ENCODE measurements around the gene FAM53A. TPM values are rescaled to one million over a fixed set of nuclear protein-coding genes. Genes with fewer than 3 reads are reported as not detected.
"Not testable (repeated sequence)": the region's sequence is repeated elsewhere in the genome, so short reads cannot be mapped to it uniquely, and the experiment has no call there.

Gene FAM53A
- total RNA-seq, 2 experiments from 2014 or later: 2.0 to 2.5 TPM

DNA sequence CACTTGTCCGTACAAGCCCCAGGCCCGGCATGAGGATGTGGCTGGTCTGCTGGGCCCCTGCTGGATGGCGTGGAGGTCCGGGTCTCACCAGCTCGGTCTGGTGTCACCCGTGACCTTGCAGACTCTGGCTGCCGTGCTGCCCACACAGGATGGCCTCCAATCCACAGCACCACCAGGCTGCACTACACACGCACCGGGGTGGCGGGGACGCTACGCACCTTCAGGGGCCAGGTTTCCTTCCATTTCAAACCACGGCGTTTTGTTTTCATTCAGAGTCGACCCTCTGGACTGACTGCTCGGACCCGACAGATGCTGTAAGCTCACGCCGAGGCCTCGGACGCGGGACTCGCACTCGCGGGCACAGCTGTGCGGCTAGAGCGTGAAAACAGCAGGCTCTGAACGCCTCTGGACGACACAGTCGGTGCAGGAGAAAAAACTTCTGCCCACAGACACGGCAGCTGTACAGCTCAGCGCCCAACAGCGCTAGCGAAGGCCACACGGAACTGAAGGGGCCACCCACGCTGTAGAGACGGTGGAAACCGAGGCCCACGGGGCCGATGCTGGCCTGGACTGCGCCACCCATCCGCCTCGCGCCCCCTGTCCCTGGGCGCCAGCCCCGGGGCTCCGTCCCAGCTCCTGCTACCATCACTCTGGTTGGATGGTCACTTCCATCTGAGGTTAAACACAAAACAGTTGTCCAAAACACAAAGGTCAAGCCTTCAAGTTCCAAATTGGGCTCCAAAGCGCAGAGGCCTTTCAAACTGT is 40.0 kb downstream of the FAM53A start:
- Mint-ChIP-seq H3K36me3 (ENCODE audit: low read depth) (no peaks in the 10 kb centered on the region), H3K4me3 (no peak overlapping the region), H3K4me1 (peaks cover 4% of the 10 kb centered on the region), H3K9me3 (ENCODE audit: low read depth) (no peaks in the 10 kb centered on the region), H3K27ac (no peak overlapping the region), H3K27me3 (no peaks in the 10 kb centered on the region)
- intact Hi-C loops (cut with DNase I, micrococcal nuclease): no loop called here
- DNase-seq (no peak), ATAC-seq (no peak)
- POLR2A ChIA-PET: no interaction called here
- CTCF ChIA-PET: interaction anchor here (0.6 kb wide), 1 partner anchor 45 kb away, joined by 3 read pairs; no protein-coding TSS in a partner anchor

DNA sequence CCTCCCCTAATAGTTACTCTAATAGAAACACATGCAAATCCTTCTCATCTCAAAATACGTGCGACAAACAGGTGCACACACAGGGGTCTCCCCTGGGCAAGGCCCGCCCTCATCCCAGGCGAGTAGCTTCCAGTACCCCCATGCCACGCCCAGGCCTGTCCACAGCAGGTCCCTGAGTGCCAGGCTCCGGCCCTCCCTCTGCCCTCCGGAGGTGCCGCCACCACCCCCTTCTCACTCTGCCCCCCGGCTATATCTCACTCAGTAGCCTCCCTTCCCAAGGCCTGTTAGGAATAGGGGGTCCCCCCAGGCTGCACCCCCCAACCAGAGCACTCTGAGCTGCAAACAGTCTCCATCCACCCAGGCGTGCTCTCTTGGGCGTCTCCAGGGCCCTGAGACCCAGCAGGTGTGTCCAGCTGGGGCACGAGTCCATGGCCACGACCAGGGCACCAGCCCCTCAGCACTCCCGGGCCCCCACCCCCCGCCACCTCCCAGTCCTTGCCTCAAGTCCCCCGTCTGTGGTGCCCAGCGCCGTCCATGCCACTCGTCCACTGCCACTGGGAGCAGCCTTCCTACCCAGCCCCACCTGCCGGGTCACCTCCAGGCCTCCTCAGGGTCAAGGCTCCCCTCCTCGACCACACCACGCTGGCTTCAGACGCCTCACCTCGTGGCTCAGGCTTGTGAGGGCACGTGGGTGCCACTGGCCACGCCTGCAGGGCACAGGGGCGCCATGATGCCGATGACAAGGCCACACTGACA is 41.7 kb downstream of the FAM53A start:
- DNase-seq (no peak), ATAC-seq (no peak)
- Mint-ChIP-seq H3K9me3 (ENCODE audit: low read depth) (no peaks in the 10 kb centered on the region), H3K4me1 (no peaks in the 10 kb centered on the region), H3K27me3 (no peaks in the 10 kb centered on the region), H3K4me3 (no peak overlapping the region), H3K36me3 (ENCODE audit: low read depth) (no peaks in the 10 kb centered on the region), H3K27ac (no peak overlapping the region)
- CTCF ChIA-PET: interaction anchor here (0.5 to 0.7 kb wide), 2 partner anchors 255 to 287 kb away, joined by 3 read pairs; no protein-coding TSS in a partner anchor
- intact Hi-C loops (cut with DNase I, micrococcal nuclease): no loop called here
- POLR2A ChIA-PET: no interaction called here

DNA sequence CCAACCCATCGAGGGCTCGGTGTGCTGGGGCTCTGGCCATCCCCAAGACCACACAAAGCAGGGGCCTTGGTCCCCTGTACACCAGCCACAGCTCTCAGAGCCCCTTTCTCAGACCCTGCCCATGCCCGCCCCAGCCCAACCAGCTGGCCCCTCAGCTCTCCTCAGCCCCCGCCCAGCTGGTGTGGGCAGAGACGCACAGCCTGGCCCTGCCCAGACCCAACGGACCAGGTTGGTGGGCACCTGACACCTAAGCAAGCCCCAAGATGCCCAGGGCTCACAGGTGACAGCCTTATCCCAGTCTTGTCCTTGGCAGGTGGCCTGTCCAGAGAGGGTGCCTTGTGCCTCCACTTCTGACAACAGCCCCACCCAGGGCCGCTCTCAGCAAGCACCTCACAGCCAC is 42.4 kb downstream of the FAM53A start:
- CTCF ChIA-PET: interaction anchor here (0.7 kb wide), 1 partner anchor 286 kb away, joined by 3 read pairs; no protein-coding TSS in a partner anchor
- Mint-ChIP-seq H3K36me3 (ENCODE audit: low read depth) (no peaks in the 10 kb centered on the region), H3K27me3 (no peaks in the 10 kb centered on the region), H3K9me3 (ENCODE audit: low read depth) (no peaks in the 10 kb centered on the region), H3K27ac (no peak overlapping the region), H3K4me1 (no peaks in the 10 kb centered on the region), H3K4me3 (no peak overlapping the region)
- DNase-seq (no peak), ATAC-seq (no peak)
- POLR2A ChIA-PET: no interaction called here
- intact Hi-C loops (cut with DNase I, micrococcal nuclease): no loop called here

DNA sequence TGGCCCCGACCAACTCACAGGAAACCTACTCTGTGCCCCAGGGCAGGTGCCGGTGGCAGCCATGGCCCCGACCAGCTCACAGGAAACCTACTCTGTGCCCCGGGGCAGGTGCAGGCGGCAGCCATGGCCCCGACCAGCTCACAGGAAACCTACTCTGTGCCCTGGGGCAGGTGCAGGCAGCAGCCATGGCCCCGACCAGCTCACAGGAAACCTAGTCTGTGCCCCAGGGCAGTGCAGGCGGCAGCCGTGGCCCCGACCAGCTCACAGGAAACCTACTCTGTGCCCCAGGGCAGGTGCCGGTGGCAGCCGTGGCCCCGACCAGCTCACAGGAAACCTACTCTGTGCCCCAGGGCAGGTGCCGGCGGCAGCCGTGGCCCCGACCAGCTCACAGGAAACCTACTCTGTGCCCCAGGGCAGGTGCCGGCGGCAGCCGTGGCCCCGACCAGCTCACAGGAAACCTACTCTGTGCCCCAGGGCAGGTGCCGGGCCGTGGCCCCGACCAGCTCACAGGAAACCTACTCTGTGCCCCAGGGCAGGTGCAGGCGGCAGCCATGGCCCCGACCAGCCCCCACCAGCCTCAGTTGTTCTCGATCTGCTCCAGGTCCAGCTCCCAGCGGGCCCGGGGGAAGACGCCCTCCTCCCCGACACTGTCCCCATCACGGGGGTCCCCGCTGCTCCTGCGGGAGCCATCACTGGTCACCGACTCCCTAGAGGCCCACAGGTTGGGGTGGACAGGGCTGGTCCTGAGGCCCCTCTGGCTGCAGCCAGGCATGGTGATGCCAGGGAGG is 43.2 kb downstream of the FAM53A start:
- ATAC-seq; H3K4me1 Mint-ChIP-seq; DNase-seq; H3K36me3 Mint-ChIP-seq (ENCODE audit: low read depth); H3K27me3 Mint-ChIP-seq; intact Hi-C loops (cut with DNase I, micrococcal nuclease); H3K4me3 Mint-ChIP-seq; CTCF ChIA-PET; H3K27ac Mint-ChIP-seq; POLR2A ChIA-PET; H3K9me3 Mint-ChIP-seq (ENCODE audit: low read depth): not testable (repeated sequence)

DNA sequence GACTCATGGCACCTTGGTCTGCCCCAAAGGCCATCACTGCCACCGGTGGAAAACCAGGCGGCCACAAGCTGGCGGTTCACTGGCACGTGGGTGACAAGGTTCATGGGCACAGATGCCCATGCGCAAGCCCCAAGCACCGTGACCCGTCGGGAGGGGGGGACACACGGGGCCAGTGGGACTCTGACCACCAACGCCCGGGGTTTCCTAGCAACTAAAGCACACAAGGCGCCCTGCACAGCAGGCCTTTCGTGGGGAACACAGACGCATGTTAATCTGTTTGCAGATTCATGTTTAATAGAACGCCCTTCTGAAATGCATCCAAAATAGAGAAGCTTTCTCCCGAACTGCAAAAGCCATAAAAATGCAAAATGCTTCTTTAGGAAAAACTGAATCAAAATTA is 43.9 kb downstream of the FAM53A start:
- H3K9me3 Mint-ChIP-seq (ENCODE audit: low read depth): no peaks in the 10 kb centered on the region
- no peak for DNase-seq
- H3K4me1 Mint-ChIP-seq: no peaks in the 10 kb centered on the region
- no peaks in the 10 kb centered on the region for H3K27me3 Mint-ChIP-seq
- POLR2A ChIA-PET: no interaction called here
- no peak for ATAC-seq
- intact Hi-C loops (cut with DNase I, micrococcal nuclease): no loop called here
- CTCF ChIA-PET: no interaction called here
- no peak overlapping the region for H3K4me3 Mint-ChIP-seq
- H3K27ac Mint-ChIP-seq: no peak overlapping the region
- H3K36me3 Mint-ChIP-seq (ENCODE audit: low read depth): no peaks in the 10 kb centered on the region

DNA sequence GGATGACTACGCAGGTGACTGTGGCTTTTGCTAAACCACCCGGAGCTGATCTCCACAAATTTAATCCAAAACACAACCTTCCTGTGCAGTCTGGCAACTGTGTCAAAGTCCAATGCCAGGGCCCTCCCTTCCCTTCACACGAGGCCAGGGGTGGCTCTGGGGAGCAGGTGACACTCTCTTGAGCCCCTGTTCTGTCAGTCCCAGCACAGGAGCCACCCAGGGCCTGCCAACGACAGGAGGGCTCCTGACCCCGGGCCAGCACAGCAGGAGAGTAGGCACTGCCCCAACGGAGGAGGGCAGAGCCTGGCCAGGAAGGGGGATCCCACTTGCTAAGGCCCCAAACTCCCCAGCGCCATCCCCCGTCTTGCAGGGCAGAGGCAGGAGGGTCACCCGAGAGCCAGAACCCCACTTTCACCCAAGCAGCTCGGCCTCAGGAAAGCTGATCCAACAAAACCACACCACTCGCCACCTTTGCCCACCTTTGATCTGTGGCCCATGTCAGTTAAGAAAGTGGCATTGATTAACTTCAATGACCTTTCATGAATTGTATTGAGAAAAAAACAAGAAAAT is 44.7 kb downstream of the FAM53A start:
- intact Hi-C loops (cut with DNase I, micrococcal nuclease): no loop called here
- no peaks in the 10 kb centered on the region for H3K9me3 Mint-ChIP-seq (ENCODE audit: low read depth)
- CTCF ChIA-PET: no interaction called here

DNA sequence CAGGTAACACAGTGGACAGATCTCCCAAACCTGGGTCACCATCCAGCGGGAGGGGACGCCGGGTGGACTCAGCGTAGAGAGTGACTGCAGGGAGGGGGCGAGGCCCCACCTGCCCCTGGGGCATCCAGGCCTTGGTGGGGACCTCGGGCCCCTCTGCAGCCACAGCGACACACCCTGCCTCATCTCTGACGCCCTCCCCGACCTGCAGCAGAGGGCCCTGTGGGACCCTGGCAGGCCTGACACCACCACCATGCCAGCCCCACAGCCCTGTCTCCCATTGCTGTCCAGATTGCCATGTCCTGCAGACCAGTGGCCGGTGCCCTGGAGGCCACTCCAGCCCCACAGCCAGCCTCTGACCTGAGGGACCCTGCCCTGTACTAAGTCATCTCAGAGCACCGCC is 45.2 kb downstream of the FAM53A start:
- Mint-ChIP-seq H3K4me1 (no peaks in the 10 kb centered on the region), H3K27ac (no peak overlapping the region), H3K9me3 (ENCODE audit: low read depth) (no peaks in the 10 kb centered on the region), H3K27me3 (no peaks in the 10 kb centered on the region), H3K36me3 (ENCODE audit: low read depth) (no peaks in the 10 kb centered on the region), H3K4me3 (no peak overlapping the region)
- intact Hi-C loops (cut with DNase I, micrococcal nuclease): no loop called here
- DNase-seq (no peak), ATAC-seq (no peak)
- CTCF ChIA-PET: no interaction called here
- POLR2A ChIA-PET: no interaction called here

More for the DNA sequence above, 44.7 kb downstream of the FAM53A start:
- no peaks in the 10 kb centered on the region for H3K36me3 Mint-ChIP-seq (ENCODE audit: low read depth)
- H3K27ac Mint-ChIP-seq: no peak overlapping the region
- DNase-seq: no peak
- POLR2A ChIA-PET: no interaction called here
- no peaks in the 10 kb centered on the region for H3K27me3 Mint-ChIP-seq
- no peak for ATAC-seq
- H3K4me1 Mint-ChIP-seq: no peaks in the 10 kb centered on the region
- no peak overlapping the region for H3K4me3 Mint-ChIP-seq

DNA sequence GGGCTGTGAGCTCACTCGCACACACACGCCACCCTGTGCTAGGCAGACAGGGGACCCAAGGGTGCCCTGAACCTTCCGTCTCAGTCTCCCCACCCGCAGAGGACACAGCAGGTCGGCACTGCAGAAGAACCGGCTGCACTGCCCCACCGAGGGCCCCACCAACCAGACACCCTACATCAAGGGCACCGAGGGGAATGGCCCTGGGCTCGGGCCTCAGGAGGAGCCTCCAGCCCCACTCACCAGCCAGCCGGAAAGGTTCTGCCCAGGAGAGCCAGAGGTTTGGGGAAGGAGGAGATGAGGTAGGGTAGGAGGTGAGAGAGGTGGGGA is 45.9 kb downstream of the FAM53A start:
- H3K36me3 Mint-ChIP-seq (ENCODE audit: low read depth): no peaks in the 10 kb centered on the region
- H3K4me1 Mint-ChIP-seq: no peaks in the 10 kb centered on the region
- ChIA-PET CTCF (no interaction called here), POLR2A (no interaction called here)
- ATAC-seq: no peak
- no peaks in the 10 kb centered on the region for H3K27me3 Mint-ChIP-seq
- DNase-seq: no peak
- H3K27ac Mint-ChIP-seq: no peak overlapping the region
- H3K9me3 Mint-ChIP-seq (ENCODE audit: low read depth): no peaks in the 10 kb centered on the region
- H3K4me3 Mint-ChIP-seq: no peak overlapping the region
- intact Hi-C loops (cut with DNase I, micrococcal nuclease): no loop called here

DNA sequence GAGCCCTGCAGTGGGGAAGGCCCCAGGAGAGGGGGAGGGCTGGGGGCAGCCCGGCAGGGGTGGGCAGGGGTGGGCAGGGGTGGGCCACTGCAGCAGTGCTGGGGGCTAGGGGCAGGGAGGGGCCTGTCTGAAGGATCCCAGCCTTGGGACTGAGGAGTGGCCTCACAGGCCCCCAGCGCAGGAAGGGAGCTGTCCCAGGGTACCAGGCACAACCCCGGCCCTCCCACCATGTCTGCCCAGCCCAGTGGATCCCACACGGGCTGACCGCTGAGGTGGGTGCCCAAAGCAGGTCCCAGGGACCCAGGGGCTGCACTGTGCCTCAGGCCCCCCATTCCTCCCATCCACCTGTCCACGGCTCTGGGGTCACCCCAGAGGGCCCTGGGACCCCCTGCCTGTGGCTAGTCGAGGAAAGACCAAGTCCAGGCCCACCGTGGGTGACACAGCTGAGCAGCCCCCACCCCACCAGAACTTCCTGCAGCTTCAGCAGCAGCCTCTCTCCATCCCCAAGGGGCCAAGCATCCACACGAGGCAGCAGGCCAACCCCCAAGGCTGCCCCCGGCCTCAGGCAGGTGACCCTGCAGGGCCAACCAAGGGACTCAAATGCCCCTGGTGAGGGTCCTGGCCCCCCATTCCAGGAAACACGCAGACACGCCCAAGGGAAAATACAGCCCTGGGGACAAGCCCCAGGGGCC is 46.4 kb downstream of the FAM53A start:
- no peak overlapping the region for H3K27ac Mint-ChIP-seq
- H3K36me3 Mint-ChIP-seq (ENCODE audit: low read depth): no peaks in the 10 kb centered on the region
- CTCF ChIA-PET: no interaction called here
- no peaks in the 10 kb centered on the region for H3K27me3 Mint-ChIP-seq
- POLR2A ChIA-PET: interaction anchor here (0.5 kb wide), 1 partner anchor 49 kb away, joined by 3 read pairs; no protein-coding TSS in a partner anchor
- intact Hi-C loops (cut with DNase I, micrococcal nuclease): no loop called here
- no peaks in the 10 kb centered on the region for H3K4me1 Mint-ChIP-seq
- ATAC-seq (no peak), DNase-seq (no peak)
- no peak overlapping the region for H3K4me3 Mint-ChIP-seq
- H3K9me3 Mint-ChIP-seq (ENCODE audit: low read depth): no peaks in the 10 kb centered on the region

DNA sequence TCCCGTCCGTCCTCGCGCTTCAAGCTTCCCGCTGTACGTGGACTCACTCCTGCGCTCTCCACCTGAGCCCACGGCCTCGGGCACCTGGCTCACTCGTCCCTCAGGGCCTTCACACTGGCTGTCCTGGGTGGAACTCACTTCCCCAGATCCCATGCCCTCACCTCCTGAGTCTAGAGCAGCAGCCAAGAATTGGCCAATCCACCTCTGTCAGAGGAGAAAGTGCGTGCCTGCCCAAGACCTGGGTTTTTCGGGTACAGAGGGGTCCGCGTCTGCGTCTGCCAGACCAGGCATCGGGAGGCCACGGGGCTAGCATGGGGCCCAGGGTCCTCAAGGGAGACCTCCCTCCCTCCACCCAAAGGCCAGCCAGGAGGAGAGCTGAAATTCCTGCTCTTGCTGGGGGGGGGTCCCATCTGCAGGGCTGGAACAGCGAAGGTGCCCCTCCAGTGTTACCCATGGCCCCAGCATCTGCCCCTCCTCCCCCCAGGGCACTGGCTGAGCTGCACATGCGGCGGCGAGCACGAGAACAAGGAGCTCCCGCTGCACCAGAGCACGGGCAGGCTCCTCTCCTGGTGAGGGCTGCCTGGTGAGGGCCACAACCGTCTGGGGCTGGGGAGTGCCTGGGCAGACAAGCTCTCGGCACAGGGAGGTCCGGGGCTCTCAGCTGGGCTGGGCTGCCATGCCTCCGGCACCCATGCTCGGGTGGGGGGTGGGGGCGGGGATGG is 47.5 kb downstream of the FAM53A start:
- intact Hi-C loops (cut with DNase I, micrococcal nuclease): no loop called here
- H3K4me1 Mint-ChIP-seq: no peaks in the 10 kb centered on the region
- CTCF ChIA-PET: no interaction called here
- ATAC-seq (no peak), DNase-seq (no peak)
- no peaks in the 10 kb centered on the region for H3K27me3 Mint-ChIP-seq
- no peaks in the 10 kb centered on the region for H3K36me3 Mint-ChIP-seq (ENCODE audit: low read depth)
- no peaks in the 10 kb centered on the region for H3K9me3 Mint-ChIP-seq (ENCODE audit: low read depth)
- POLR2A ChIA-PET: no interaction called here
- no peak overlapping the region for H3K4me3 Mint-ChIP-seq
- H3K27ac Mint-ChIP-seq: no peak overlapping the region

DNA sequence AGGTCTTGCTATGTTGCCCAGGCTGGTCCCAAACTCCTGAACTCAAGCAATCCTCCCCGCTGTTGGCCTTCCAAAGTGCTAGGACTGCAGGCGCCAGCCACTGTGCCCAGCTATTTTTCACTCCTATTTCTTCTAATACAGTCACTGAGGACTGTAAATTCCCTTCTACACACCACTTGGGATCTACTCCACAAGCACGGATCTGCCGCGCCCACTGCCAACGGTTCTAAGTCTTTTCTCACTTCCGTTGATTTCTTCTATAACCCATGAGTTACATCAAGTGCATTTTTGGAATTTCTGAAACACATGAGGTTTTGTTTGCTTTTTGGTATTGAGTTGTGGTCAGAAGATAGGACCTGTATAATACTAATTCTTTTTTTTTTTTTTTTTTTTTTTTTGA is 48.6 kb downstream of the FAM53A start:
- Mint-ChIP-seq H3K4me1 (no peaks in the 10 kb centered on the region), H3K27me3 (no peaks in the 10 kb centered on the region), H3K9me3 (ENCODE audit: low read depth) (no peaks in the 10 kb centered on the region), H3K4me3 (no peak overlapping the region), H3K36me3 (ENCODE audit: low read depth) (no peaks in the 10 kb centered on the region), H3K27ac (no peak overlapping the region)
- CTCF ChIA-PET: no interaction called here
- DNase-seq: no peak
- no peak for ATAC-seq
- POLR2A ChIA-PET: no interaction called here
- intact Hi-C loops (cut with DNase I, micrococcal nuclease): no loop called here
